ENCODE measurements around the gene MRM1.
"Not testable (repeated sequence)": the region's sequence is repeated elsewhere in the genome, so short reads cannot be mapped to it uniquely, and the experiment has no call there.

The MRM1 gene

GRCh38 chr17:36602030-36602748 is 806 bp downstream of the MRM1 start:
- no peak for DNase-seq

DNA sequence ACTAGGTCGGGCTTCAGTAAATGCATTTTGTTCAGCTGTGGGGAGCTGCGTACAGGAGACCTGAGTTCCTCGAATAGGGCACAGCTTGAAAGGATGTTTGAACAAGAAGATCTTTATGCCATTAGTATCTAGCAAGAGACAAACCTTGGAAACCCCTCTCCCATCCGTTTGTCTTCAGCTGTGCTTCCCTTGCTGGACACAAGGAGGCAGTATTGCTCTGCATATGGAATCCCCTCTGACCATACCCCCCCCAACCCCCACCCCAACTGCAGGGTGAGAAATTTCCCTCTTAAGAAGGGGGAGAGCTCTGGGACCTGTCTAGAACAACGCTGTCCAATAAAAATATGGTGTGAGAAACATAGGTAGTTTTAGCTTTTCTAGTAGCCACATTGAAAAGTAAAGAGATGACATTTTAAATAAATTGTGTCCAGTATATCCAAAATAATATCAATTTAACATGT is 1.6 kb downstream of the MRM1 start:
- DNase-seq: peak; percentile 82

DNA sequence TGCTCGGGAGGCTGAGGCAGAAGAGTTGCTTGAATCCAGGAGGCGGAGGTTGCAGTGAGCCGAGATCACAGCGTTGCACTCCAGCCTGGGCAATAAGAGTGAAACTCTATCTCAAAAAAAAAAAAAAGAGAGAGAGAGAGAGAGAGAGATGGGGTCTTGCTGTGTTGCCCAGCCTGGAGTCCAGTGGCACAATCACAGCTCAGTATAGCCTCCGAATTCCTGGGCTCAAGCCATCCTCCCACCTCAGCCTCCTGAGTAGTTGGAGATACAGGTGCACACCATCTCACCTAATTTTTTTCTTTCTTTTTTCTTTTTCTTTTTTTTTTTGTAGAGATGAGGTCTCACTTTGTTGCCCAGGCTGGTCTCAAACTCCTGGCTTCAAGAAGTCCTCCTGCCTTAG is 3.6 kb downstream of the MRM1 start:
- DNase-seq: not testable (repeated sequence)

- no peak for DNase-seq
These were observed 6.9 kb downstream of the MRM1 start for GRCh38 chr17:36608280-36608679.

- DNase-seq: no peak
These were observed 7.6 kb downstream of the MRM1 start for GRCh38 chr17:36608794-36609497.

- no peak for DNase-seq
These were observed 8.1 kb downstream of the MRM1 start for GRCh38 chr17:36609498-36609862.

GRCh38 chr17:36610474-36610873 is 9.1 kb downstream of the MRM1 start:
- no peak for DNase-seq

DNA sequence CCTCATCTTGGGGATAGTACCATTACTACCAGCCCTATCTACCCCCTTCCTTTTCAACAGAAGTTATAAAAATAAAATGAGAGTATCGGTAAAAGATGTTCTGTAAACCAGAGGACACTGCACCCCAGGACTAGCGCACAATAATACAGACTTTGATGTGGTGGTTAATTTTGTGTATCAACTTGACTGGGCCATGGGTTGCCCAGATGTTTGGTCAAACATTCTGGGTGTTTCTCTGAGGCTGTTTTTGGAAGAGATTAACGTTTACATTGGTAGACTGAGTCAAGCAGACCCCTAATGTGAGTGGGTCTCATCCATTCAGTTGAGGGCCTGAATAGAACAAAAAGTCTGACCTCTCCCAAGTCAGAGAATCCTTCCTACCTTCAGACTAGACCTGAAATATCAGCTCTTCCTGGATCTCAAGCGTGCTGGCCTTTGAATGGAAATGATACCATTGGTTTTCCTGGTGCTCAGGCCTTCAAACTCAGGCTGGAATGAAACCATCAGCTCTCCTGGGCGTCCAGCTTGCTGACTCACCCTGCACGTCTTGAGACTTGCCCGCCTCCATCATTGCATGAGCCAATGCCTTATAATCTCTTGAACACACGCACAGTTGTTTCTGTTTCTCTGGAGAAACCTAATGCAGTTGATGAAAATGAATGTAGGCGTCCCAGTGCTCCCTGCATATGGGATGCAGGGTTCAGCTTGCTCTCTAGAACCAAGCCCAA is 10.1 kb downstream of the MRM1 start:
- DNase-seq: no peak

DNA sequence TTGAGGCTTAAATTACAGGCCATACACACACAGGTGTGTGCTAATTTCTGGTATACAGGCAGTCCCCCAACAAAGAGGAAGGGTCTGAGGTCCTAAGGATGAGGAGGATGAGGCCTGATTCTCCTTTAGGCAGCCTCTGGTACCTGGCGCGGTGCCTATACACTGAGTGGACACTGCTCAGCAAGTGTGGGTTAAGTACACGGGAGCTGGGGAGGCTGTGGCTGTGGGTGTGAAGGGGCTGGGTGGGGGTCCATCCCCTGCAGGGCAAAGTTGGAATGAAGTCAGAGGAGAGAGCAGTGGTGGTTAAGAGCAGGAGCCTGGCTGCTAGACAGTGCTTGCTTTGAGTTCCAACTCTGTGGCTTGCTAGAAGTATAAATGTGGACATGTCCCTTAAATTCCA is 10.9 kb downstream of the MRM1 start:
- DNase-seq: no peak

DNA sequence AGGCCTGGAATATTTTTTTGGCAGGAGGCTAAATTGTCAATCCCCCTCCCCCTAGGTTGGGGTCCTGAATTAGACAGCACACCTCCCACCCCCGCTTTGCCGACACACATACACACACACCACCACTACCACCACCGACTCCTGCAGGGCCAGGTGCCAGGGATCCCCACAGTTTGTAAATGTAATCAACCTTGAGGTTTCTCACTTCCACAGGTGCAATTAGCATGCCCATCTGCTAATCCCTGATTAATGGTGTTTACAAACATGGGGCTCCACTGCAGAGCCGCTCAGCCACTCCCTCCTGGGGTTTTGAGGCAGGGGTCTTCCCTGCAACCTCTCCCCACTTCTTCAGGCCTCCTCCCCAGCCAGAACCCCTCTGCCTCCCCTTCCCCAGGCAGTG is 11.8 kb downstream of the MRM1 start:
- DNase-seq: no peak

- DNase-seq: no peak
These were observed 12.7 kb downstream of the MRM1 start for GRCh38 chr17:36614081-36614480.

DNA sequence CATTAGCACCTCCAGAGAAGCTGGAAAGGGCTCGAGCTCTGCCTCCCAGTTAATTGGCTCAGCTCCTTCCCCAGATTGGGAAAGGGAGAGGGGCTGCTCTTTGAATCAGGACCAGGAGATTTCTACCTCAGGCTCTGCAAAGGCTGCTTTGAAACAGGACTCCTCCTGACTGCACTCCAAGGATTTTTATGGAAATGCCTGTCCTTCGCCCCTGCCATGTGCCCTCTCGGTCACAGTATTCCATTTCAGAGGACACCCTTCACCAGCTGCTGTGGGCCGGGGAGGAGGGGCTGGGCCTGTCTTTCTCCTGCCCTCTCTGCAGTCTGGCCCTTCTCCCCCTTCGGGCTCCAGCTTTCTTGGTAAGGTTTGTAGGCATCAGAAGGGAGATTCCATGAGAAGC is 13.6 kb downstream of the MRM1 start:
- DNase-seq: no peak

DNA sequence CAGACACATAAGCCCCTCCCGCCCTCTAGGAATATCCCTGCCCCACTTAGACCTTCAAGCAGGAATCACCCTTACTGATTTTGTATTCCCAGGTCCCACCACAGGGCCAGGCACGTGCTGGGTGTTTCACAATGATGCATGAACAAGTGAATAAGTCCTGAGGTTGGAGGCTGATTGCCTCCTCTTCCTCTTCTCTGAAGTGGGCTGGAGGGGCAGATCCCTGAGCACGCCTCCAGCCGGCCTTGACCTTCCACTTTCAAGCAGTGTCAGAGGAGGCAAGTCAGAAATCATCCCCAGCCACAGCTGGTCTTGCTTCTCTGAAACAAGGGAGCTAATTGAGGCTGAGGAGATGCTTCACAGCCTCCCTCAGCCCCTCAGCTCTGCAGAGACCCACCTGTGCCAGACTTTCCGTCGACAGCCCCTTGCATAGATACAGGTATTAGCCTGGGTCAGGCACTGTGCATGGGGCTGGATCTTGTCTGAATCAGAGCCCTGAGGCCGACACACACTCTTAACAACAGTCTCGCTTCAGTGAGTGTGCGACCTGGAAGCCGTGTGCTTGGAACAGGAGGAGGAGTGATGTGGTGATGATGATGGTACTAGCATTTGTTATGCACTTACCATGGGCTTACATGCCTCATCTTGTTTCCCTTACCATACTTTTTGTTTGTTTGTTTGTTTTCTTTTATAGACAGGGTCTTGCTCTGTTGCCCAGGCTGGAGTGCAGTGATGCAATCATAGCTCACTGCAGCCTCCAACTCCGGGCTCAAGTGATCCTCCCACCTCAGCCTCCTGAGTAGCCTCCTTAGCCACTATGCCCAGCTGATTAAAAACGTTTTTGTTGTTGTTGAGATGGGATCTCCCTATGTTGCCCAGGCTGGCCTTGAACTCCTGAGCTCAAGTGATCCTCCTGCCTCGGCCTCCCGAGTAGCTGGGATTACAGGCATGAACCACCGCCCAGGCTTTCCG is 15.0 kb downstream of the MRM1 start:
- DNase-seq: no peak

GRCh38 chr17:36617773-36618172 is 16.4 kb downstream of the MRM1 start:
- no peak for DNase-seq

DNA sequence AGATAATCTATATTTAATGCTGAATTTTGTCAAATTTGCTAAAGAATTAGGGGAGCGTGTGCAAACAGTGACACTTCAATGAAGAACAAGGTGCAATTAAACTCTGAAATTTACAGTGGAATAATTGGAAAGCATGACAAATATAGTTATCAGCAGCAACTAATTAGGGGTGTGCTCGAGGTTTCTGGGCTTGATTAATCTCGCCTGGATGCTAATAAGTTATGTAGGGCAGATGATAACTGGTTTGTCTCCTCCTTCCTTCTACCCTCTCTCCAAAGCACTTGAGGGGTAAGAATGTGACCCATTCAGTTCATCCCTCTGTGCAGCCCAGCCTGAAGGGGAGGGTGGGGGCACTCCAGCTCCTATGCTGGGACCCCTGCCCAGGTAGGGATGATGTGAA is 21.9 kb downstream of the MRM1 start:
- DNase-seq: no peak

DNA sequence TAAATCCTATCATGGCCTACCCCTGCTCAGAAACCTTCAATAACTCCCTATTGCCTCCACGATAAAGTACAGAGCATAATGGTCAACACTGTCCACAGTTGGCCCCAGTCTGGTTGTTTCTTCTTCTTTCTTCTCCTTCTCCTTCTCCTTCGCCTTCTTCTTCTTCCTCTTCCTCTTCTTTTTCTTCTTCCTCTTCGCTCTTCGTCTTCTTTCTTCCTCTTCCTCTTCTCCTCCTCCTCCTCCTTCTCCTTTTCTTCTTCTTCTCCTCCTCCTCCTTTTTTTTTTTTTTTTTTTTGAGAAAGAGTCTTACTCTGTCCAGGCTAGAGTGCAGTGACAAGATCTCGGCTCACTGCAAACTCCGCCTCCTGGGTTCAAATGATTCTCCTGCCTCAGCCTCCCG is 23.8 kb downstream of the MRM1 start:
- DNase-seq: no peak

GRCh38 chr17:36627101-36627500 is 25.7 kb downstream of the MRM1 start:
- DNase-seq: no peak

DNA sequence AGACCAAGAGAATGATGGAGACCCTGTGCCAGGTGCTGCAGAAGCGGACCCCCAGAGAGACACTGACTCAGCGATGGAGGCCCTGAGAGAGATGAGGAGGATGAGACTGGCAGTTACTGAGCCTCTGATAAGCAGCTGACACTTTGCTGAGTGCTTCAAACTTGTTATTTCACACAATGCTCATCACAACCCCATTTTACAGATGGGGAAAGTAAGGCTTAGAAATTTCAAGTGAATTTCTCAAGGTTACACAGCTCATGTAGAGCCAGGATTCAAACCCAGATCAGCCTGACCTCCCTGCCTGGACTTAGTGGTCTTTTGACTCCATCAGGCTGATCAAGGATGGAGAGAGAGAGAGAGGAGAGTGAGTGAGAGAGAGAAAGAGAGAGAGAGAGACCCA is 27.2 kb downstream of the MRM1 start:
- no peak for DNase-seq

DNA sequence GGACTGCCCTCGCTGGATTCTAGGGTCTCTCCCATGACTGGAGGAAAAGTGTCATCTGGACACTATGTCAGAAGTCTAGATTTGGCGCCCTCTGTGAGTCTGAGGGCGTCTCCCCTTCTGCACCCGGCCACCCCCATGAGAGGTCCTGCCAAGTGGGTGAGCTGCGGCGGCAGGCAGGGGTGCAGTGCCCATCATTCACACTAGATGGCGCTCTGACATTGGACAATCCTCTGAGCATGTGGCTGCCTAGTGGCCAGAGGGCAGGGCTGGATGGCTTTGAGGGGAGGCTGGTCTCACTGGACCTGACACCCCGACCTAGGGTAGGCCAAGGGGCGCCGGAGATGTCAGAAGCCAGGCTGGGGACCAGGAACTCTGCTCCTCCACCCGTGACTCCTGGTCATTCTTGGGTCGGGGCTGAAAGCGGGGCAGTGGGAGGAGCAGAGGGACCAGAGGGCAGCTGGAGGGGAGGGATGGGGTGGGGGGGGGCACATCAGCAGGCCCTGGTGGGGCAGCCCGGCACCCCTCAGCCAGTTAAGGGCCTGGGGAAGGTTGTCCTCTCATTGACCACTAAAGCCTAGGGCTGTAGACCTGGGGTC is 28.0 kb downstream of the MRM1 start:
- DNase-seq: peak; percentile 81

DNA sequence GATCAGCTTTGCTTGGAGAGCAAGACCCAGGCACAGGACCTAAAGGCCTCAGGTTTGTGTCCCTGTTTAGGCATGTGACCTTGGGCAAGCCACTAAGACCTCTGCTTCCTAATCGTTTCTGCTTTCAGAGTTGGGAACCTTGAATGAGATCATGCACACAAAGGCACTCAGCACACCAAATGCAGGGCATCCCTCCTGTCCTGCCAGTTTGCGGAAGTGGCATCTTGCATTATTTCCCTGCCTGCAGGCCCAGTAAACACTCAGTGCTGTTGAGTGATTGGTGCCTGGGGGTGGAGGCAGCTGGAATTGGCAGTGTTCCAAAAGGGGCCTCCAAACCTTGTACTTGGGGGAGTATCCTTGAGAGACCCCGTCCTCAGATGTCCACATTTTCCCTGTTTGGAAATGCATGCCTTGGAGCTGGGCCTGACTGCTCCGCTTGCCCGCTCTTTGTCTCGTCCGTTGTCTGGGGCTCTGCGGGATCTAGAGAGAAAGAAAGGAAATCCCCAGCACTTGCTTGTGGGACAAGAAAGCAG is 28.7 kb downstream of the MRM1 start:
- no peak for DNase-seq

GRCh38 chr17:36631022-36631421 is 29.6 kb downstream of the MRM1 start:
- DNase-seq: no peak

Measured in CD4-positive, alpha-beta T cell treated with Interleukin-10 for 1 hour (primary cell).